SH-SY5Y (cell line): ENCODE measurements around the gene NFKBIE.

Experiments
- GATA2 ChIP-seq: IDR thresholded peaks from 2 replicates; pipeline ENCODE4 v1.6.1; 2011; ENCODE audit warnings: mild to moderate bottlenecking, low read depth, low read length
- GATA3 ChIP-seq: IDR thresholded peaks from 2 replicates; pipeline ENCODE4 v1.6.1; 2011; ENCODE audit warnings: low read depth, mild to moderate bottlenecking, low read length, moderate library complexity

DNA sequence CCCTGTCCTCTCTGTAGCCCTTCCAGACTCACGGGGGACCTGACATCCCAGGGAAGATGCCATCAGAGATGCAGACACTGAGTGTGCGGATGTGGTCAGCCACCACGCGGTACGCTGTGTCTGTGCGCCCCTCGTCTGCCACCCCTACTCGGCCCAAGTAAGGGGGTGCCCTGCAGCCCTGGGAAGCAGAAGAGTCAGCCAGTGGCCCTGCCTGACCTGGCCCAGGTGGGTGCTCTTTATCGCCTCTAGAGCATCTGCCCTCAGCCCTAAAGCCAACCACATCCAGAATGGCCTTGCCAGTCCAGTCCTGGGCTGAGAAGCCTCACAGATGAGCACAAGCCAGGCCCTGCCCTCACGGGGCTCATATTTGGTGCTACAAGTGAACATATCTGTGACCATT is 41.9 kb upstream of the NFKBIE start:
- TF ChIP-seq GATA2 (no peak), GATA3 (no peak)
